NCI-H1105 (cell line): ENCODE measurements around the gene LAS1L.
"Not testable (repeated sequence)": the region's sequence is repeated elsewhere in the genome, so short reads cannot be mapped to it uniquely, and the experiment has no call there.

ENCODE experiments used
- DNase-seq: peaks from one replicate; lab custom pipeline; 2025; lab: John Stamatoyannopoulos, UW

Gene LAS1L

DNA sequence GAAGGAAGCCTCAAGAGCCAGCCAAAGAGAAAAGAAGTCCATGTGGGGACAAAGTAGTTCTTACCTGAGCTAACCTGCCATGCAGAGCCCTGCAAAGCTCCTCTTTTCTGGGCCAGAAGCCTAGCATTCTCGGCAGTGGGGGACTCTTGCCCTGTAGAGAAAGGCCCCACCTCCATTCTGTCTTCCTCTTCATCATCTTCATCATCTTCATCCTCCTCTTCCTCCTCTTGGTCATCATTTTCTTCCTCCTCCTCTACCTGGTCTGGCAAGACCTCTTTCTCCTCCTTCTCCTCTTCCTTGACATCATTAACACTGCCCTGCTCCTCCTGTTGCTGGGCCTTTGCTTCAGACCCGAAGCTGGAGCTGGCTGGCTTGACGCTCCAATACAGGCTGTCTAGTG is 16.7 kb downstream of the LAS1L start:
- no peak for DNase-seq

DNA sequence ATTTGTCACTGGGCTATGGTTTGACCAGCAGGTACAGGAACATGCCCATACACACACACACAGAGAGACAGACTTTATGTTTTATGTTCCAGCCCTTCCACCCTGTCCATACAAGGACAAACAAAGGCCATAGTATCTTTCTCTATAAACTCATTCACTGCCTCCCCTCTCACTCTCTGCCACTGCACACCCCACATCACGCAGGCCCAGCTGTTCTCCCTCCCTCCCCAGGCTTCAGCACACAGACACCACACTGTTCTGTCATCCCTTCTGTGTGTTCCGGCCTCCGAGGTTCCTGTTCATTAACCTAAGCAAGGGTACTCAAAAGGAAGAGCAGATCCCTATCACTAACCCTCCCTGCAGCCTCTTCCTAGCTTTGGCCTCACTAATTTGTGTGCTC is 17.8 kb downstream of the LAS1L start:
- DNase-seq, result no peak

DNA sequence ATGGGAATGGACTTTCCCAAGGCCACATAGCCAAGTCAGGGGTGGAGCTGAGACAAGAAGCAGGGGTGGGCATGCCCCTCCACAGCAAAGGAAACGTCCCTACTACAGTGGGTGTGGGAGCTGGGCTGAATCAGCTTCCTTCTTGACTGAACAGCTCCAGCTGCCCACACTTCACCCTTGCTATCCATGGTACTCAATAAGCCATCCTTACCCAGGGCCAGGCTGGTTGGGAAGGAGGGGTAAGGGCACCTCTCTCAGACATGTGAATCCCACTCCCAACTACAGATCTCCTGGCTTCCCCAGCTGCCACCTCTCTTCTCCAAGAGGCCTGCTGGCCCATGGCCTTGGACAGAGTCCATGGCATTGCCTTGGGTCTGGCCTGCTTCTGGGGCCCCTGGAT is 21.0 kb downstream of the LAS1L start:
- no peak for DNase-seq

DNA sequence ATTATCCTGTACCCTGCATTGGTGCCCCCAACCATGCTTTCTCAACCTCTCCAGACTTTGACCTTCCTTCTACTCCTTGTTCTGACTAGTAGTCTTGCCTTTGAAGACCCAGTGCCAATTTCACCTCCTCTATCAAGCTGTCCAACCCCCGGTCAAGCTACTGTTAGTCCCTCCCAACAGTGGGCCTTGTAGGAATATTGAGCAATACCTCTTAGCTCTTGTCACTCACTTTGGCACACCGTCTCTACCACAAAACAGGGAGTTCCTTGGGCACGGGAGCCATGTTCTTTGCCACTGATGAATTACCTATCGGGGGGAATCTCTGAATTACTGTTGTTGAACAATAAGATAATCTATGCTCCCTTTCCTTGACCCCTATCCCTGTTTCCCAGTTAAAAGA is 25.2 kb downstream of the LAS1L start:
- no peak for DNase-seq

DNA sequence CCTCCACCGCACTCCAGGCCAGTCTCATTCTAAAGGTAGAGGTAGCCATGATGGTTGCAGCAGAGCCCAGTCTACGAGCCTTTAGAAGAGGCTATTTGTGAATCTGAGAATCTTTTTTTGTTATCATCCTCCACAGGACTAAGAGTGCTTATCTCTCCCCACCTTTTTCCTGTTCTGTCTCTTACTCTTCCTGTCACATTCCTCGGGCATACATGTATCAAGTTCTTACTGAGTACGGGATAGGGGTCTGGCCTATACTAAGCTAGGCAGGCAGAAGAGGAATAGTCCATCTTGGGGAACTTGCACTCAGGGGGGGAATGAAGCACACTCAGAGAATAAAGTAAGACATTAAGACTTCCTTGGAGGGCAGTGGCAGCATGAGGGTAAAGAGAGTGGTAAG is 25.7 kb downstream of the LAS1L start:
- DNase-seq, result no peak

DNA sequence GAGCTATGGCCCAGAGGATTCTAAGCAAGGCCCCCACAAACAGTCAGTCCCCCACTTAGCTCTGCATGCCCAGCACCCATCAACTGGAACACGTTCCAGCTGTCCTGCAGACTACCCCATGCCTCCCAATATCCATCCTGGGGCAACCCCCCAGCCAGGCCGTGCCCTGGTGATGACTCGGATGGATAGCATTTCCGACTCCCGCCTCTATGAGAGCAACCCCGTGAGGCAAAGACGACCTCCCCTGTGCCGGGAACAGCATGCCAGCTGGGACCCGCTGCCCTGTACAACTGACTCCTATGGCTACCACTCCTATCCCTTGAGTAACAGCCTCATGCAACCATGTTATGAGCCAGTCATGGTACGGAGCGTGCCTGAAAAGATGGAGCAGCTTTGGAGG is 32.0 kb downstream of the LAS1L start:
- DNase-seq, result no peak

DNA sequence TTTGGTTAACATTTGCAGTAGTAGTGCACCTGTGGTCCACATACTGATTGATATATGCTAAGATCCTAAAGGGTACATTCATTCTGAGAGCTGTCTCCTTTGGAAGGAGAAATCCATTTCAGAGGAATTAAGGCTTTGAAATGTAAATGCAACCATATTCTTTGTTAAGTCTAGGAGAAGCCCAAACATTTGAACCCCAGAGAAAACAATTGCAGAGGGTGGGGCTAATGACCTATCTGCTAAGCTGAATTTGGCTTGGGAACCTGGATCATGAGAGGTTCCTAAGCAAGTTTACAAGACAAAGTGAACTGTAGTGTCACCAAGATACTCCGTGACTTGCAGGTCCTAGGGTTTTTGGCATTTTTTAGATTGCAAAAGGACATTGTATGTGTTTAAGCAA is 41.2 kb downstream of the LAS1L start:
- no peak for DNase-seq

DNA sequence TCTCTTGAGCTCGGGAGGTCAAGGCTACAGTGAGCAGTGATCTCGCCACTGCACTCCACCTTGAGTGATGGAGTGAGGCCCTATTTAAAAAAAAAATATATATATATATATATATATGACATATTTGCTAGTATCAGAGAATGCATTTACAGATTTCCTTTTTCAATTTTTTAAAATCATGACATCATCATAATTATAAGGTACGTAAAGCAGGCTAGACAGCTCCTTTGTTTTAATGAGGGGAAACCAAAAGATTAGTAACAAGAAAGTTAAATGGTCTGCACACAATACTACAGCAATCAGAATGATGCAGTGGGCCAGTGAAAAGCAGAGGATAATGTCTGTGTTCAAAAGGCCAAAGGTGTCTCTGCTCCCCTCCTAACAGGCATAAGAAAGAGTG is 43.0 kb downstream of the LAS1L start:
- no peak for DNase-seq

DNA sequence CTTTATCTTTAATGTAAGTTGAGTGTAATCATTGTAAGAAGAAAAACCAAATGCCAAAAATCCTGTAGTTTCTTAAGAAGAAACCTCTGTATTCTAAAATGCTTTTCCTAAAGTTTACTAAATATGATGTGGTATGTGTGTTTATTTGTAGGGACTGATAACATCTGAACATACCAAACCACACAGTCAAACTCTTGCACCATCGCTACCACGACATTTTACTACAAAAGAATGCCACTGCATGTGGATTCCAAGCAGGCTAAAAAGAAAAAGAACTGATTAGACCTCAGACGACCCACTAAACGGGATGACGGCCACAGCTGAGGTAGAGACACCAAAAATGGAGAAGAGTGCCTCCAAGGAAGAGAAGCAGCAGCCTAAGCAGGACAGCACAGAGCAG is 46.1 kb downstream of the LAS1L start:
- DNase-seq, result no peak

DNA sequence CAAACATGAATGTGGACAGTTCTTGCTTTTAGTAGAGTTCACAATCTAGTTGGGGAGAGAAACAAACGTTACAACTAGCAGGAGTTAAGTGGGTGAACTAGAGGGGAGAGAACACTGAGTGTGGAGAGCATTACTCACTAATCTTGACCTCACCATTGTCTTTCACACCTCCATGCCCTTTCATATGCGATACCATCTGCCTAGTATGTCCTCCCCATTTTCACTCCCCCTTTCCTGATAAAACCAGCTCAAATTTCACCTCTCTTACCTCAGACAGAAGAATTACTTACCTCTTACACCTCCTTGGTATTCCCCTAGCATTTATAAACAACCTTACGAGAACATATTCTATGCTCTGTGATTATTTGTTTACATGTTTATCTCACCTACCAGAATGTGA is 53.6 kb downstream of the LAS1L start:
- no peak for DNase-seq

DNA sequence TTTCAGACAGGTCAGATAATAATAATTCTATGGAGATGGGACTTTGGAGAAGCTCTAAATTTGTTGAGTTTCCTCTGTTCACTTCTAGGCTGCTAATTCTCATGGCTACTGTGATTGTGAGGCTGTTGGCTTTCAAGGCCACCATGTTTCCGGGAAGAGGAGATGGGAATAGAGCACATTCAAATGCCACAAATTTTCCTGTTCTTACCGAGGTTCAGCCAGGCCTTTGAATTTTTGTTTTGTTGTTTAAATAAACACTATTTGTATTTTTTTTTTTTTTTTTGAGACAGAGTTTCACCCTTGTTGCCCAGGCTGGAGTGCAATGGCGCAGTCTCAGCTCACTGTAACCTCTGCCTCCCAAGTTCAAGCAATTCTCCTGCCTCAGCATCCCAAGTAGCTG is 55.5 kb downstream of the LAS1L start:
- not testable (repeated sequence) for DNase-seq

DNA sequence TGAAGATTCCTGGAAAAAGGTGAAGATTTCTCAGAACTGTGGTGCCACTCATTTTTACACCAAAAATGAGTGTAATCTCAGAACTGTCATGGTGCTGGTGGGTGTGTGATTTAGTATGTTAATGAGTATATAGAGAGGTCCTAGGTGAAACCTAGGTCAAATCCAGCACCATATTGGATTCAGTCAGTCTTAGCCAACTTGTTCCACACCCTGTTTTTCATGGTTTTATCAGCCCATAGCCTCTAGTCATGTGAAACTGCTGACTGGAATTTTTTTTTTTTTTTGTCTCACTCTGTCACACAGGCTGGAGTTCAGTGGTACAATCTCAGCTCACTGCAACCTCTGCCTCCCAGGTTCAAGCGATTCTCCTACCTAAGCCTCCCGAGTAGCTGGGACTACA is 58.0 kb downstream of the LAS1L start:
- no peak for DNase-seq

DNA sequence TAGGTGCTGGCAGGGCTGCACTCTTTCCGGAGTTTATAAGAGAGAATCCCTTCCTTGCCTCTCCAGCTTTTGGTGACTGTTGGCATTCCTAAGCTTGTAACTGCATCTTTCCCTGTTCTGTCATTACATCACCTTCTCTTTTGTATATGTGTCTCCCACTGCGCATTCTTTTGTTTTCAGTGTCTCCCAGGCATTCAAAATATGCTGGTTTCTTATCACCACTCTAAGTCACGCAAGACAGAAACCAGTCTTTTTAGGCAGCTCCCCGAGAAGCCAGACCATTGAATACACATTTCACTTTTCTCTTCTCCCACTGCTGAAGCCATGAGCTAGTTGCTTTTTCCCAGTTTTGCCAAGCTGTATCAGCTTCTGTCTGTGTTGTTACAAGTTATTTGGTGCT is 71.0 kb downstream of the LAS1L start:
- DNase-seq, result no peak
